DOHH2 (cell line): Measurements from ENCODE around the gene RANBP3.

ENCODE experiments used
- H3F3A ChIP-seq: fragments of 200-600 bp; sonication (generic), shearing (Covaris generic); 2 replicates; pipeline ENCODE4 v1.6.0; 2016; ENCODE audit warnings: antibody characterized with exemption, mild to moderate bottlenecking; ENCODE audit not compliant: control insufficient read depth, insufficient read depth
- H3K27ac ChIP-seq: fragments of 200-600 bp; sonication (generic); 2 replicates; pipeline ENCODE4 v1.5.1; 2014; ENCODE audit warnings: low read depth, mild to moderate bottlenecking, low read length, moderate library complexity
- H3K27me3 ChIP-seq: fragments of 200-600 bp; sonication (generic); 2 replicates; pipeline ENCODE4 v1.6.1; 2014; ENCODE audit warnings: mild to moderate bottlenecking, low read length, mixed read lengths; ENCODE audit not compliant: control insufficient read depth
- H3K36me3 ChIP-seq: fragments of 200-600 bp; sonication (generic); 2 replicates; pipeline ENCODE4 v1.6.1; 2014; ENCODE audit warnings: mild to moderate bottlenecking, low read length, moderate library complexity, mixed read lengths; ENCODE audit not compliant: control insufficient read depth
- H3K4me1 ChIP-seq: fragments of 200-600 bp; sonication (generic); 2 replicates; pipeline ENCODE4 v1.6.1; 2014; ENCODE audit warnings: mild to moderate bottlenecking, low read length, mixed read lengths; ENCODE audit not compliant: control insufficient read depth
- H3K4me2 ChIP-seq: fragments of 200-600 bp; sonication (generic); 2 replicates; pipeline ENCODE4 v1.6.0; 2014; ENCODE audit warnings: mild to moderate bottlenecking, low read length, moderate library complexity
- H3K4me3 ChIP-seq: fragments of 200-600 bp; sonication (generic); 2 replicates; pipeline ENCODE4 v1.5.1; 2014; ENCODE audit warnings: mild to moderate bottlenecking, low read length, mixed read lengths
- H3K79me2 ChIP-seq: fragments of 200-600 bp; sonication (generic); 2 replicates; pipeline ENCODE4 v1.6.1; 2014; ENCODE audit warnings: mild to moderate bottlenecking, low read length, mixed read lengths; ENCODE audit not compliant: control insufficient read depth
- H3K9me2 ChIP-seq: fragments of 200-600 bp; sonication (generic); replicated peaks from 2 replicates; pipeline ENCODE4 v1.6.1; 2014; ENCODE audit warnings: mild to moderate bottlenecking, low read length, mixed read lengths; ENCODE audit not compliant: control insufficient read depth
- H3K9me3 ChIP-seq: fragments of 200-600 bp; sonication (generic); 2 replicates; pipeline ENCODE4 v1.6.1; 2014; ENCODE audit warnings: antibody characterized with exemption, low read length, mixed read lengths; ENCODE audit not compliant: control insufficient read depth, insufficient read depth
- H4K20me1 ChIP-seq: fragments of 200-600 bp; sonication (generic); 2 replicates; pipeline ENCODE4 v1.6.0; 2014; ENCODE audit warnings: low read depth, mild to moderate bottlenecking, antibody characterized with exemption, low read length, moderate library complexity; ENCODE audit not compliant: control insufficient read depth, insufficient read depth
- CTCF ChIP-seq: fragments of 200-600 bp; sonication (generic); IDR thresholded peaks from one replicate; pipeline ENCODE4 v1.5.1; 2014; ENCODE audit warnings: antibody characterized with exemption, mild to moderate bottlenecking, low read depth, low read length; ENCODE audit not compliant: poor library complexity, severe bottlenecking
- EZH2phosphoT487 ChIP-seq: fragments of 200-600 bp; sonication (generic); IDR thresholded peaks from 2 replicates; pipeline ENCODE4 v1.6.1; 2017; ENCODE audit warnings: borderline replicate concordance, mild to moderate bottlenecking, antibody characterized with exemption, low read length, moderate library complexity, mixed read lengths

Gene RANBP3

GRCh38 chr19:5873617-5874199 lies 104.2 kb downstream of the RANBP3 start:
- Histone ChIP-seq H3F3A (no peaks in the 10 kb centered on the region), H3K4me2 (no peak overlapping the region)

GRCh38 chr19:5870986-5871394 lies 107.0 kb downstream of the RANBP3 start:
- Histone ChIP-seq H3K4me1 (no peaks in the 10 kb centered on the region), H3K9me2 (no peaks in the 10 kb centered on the region), H3K4me2 (no peak overlapping the region), H3K79me2 (no peaks in the 10 kb centered on the region), H3F3A (no peaks in the 10 kb centered on the region), H3K27me3 (no peaks in the 10 kb centered on the region), H3K9me3 (no peaks in the 10 kb centered on the region), H3K4me3 (no peak overlapping the region), H3K27ac (no peak overlapping the region), H3K36me3 (no peaks in the 10 kb centered on the region), H4K20me1 (no peaks in the 10 kb centered on the region)
- no peak for TF ChIP-seq EZH2phosphoT487
- TF ChIP-seq CTCF: no peak

More at GRCh38 chr19:5873617-5874199, 104.2 kb downstream of the RANBP3 start:
- Histone ChIP-seq H3K79me2 (no peaks in the 10 kb centered on the region), H3K4me1 (no peaks in the 10 kb centered on the region), H3K9me2 (no peaks in the 10 kb centered on the region), H3K4me3 (no peak overlapping the region), H3K27ac (no peak overlapping the region), H4K20me1 (no peaks in the 10 kb centered on the region), H3K27me3 (no peaks in the 10 kb centered on the region), H3K9me3 (no peaks in the 10 kb centered on the region), H3K36me3 (no peaks in the 10 kb centered on the region)
- TF ChIP-seq CTCF (no peak), EZH2phosphoT487 (no peak)

- no peak for TF ChIP-seq EZH2phosphoT487
- no peak for TF ChIP-seq CTCF
- Histone ChIP-seq H3F3A (no peaks in the 10 kb centered on the region), H3K27ac (no peak overlapping the region), H3K9me2 (no peaks in the 10 kb centered on the region), H3K9me3 (no peaks in the 10 kb centered on the region), H3K27me3 (no peaks in the 10 kb centered on the region), H3K36me3 (no peaks in the 10 kb centered on the region), H3K4me1 (no peaks in the 10 kb centered on the region), H3K4me3 (no peak overlapping the region), H4K20me1 (no peaks in the 10 kb centered on the region), H3K4me2 (no peak overlapping the region), H3K79me2 (no peaks in the 10 kb centered on the region)
Measured at GRCh38 chr19:5867201-5868136, 110.5 kb downstream of the RANBP3 start.
